Head of caudate nucleus (tissue), 42 donors: ENCODE data around the gene ESYT2.

ENCODE experiments used
- DNase-seq, 42 donors: peaks; one replicate each; pipeline versions ENCODE4 v3.0.0 to v3.0.0-alpha.2; 2020 to 2021; ENCODE audit warnings: mixed read lengths in 7 of 42
- intact Hi-C: fragments of 100-400 bp; cut with DNase I; formaldehyde crosslinking; loops from one replicate; pipeline ENCODE4 v1.15.0; 2022

The ESYT2 gene

GRCh38 chr7:158830211-158830723 lies 958 bp upstream of the ESYT2 start:
- peak in 1 of 42 donors; percentile 44 for DNase-seq
- intact Hi-C loops: no loop called here

- peak in 37 of 42 donors; percentile 32 to 82 (median 61) for DNase-seq
- intact Hi-C loops: loop anchor here (2.0 kb wide), 1 partner anchor 124 kb away; the partner anchor contains the start of gene NCAPG2
Measured at GRCh38 chr7:158829021-158829341, 328 bp downstream of the ESYT2 start.

- intact Hi-C loops: loop anchor here (2.0 kb wide), 1 partner anchor 124 kb away; the partner anchor contains the start of gene NCAPG2
- peak in 28 of 42 donors; percentile 8 to 54 (median 28) for DNase-seq
Measured at GRCh38 chr7:158828133-158829020, 932 bp downstream of the ESYT2 start.

GRCh38 chr7:158827411-158828132 lies 1.7 kb downstream of the ESYT2 start:
- intact Hi-C loops: loop anchor here (2.0 kb wide), 1 partner anchor 123 kb away; the partner anchor contains the start of gene NCAPG2

GRCh38 chr7:158825628-158826289 lies 3.5 kb downstream of the ESYT2 start:
- DNase-seq: peak in 1 of 42 donors; percentile 34
- intact Hi-C loops: no loop called here

More at GRCh38 chr7:158827411-158828132, 1.7 kb downstream of the ESYT2 start:
- peak in 2 of 42 donors; percentile 34 to 42 for DNase-seq

GRCh38 chr7:158824028-158824427 lies 5.3 kb downstream of the ESYT2 start:
- peak in 1 of 42 donors; percentile 23 for DNase-seq
- intact Hi-C loops: no loop called here

GRCh38 chr7:158821171-158822031 lies 7.9 kb downstream of the ESYT2 start:
- DNase-seq: peak in 2 of 42 donors; percentile 40 to 66
- intact Hi-C loops: no loop called here

- peak in 1 of 42 donors; percentile 24 for DNase-seq
- intact Hi-C loops: no loop called here
Measured at GRCh38 chr7:158820656-158821055, 8.7 kb downstream of the ESYT2 start.

- intact Hi-C loops: no loop called here
- no peak for DNase-seq
Measured at GRCh38 chr7:158819571-158820203, 9.6 kb downstream of the ESYT2 start.

- DNase-seq: peak in 41 of 42 donors; percentile 16 to 82 (median 50)
- intact Hi-C loops: no loop called here
Measured at GRCh38 chr7:158818325-158819213, 10.7 kb downstream of the ESYT2 start.

GRCh38 chr7:158816995-158817394 lies 12.3 kb downstream of the ESYT2 start:
- intact Hi-C loops: no loop called here
- DNase-seq: no peak

- intact Hi-C loops: no loop called here
- no peak for DNase-seq
Measured at GRCh38 chr7:158816271-158816670, 13.0 kb downstream of the ESYT2 start.

- intact Hi-C loops: no loop called here
- DNase-seq: no peak
Measured at GRCh38 chr7:158815800-158816128, 13.5 kb downstream of the ESYT2 start.

GRCh38 chr7:158815083-158815799 lies 14.1 kb downstream of the ESYT2 start:
- intact Hi-C loops: no loop called here
- DNase-seq: no peak

- DNase-seq: no peak
- intact Hi-C loops: no loop called here
Measured at GRCh38 chr7:158814637-158815036, 14.7 kb downstream of the ESYT2 start.

- intact Hi-C loops: no loop called here
- no peak for DNase-seq
Measured at GRCh38 chr7:158812684-158813083, 16.6 kb downstream of the ESYT2 start.
